Ovary (tissue), 9 donors: Measurements from ENCODE around the gene GP1BB. TPM values are rescaled to one million over a fixed set of nuclear protein-coding genes. Genes with fewer than 3 reads are reported as not detected.

Experiments
- DNase-seq, 5 donors: peaks; one replicate each; pipeline ENCODE4 v3.0.0-alpha.2; 2019 to 2020
- H3K27ac ChIP-seq, 2 donors: fragments of 200-600 bp; one replicate each; pipeline versions ENCODE4 v1.5.1 to v1.8.0; 2019 to 2022
- H3K27me3 ChIP-seq: fragments of 200-600 bp; one replicate; pipeline ENCODE4 v1.8.0; 2022
- H3K36me3 ChIP-seq: fragments of 200-600 bp; sonication (generic); one replicate; pipeline ENCODE4 v1.5.1; 2019
- H3K4me1 ChIP-seq: one replicate; pipeline ENCODE4 v1.8.1; 2013; ENCODE audit warnings: mild to moderate bottlenecking, moderate library complexity; ENCODE audit not compliant: insufficient read depth
- H3K4me3 ChIP-seq: fragments of 200-600 bp; sonication (generic); one replicate; pipeline ENCODE4 v1.5.1; 2017
- H3K9me3 ChIP-seq, 2 donors: fragments of 200-600 bp in 1 of 2; sonication (generic) in 1 of 2; one replicate each; pipeline versions ENCODE4 v1.5.1 to v1.8.1; 2013 to 2019; ENCODE audit warnings: mild to moderate bottlenecking in 1 of 2, moderate library complexity in 1 of 2
- CTCF ChIP-seq, 3 donors: fragments of 450-650 bp in 2 of 3; fragments of 200-600 bp in 1 of 3; IDR thresholded peaks; one replicate each; pipeline versions ENCODE4 v1.5.1 to v1.8.0; 2016 to 2022; ENCODE audit warnings: antibody characterized with exemption in 3 of 3, mild to moderate bottlenecking in 1 of 3
- EP300 ChIP-seq: sonication (generic); formaldehyde crosslinking; IDR thresholded peaks from one replicate; pipeline ENCODE4 v1.6.1; 2017; ENCODE audit warnings: antibody characterized with exemption
- POLR2A ChIP-seq: fragments of 450-650 bp; IDR thresholded peaks from one replicate; pipeline ENCODE4 v1.6.1; 2017; ENCODE audit warnings: antibody characterized with exemption, mild to moderate bottlenecking, moderate library complexity
- WGBS, 3 donors: extraction: QIAGEN DNeasy Blood & Tissue Kit in 1 of 3; methylation state at CpG; one replicate each; pipeline versions ENCODE4 v1.1.5 to v1.1.7; 2013 to 2017; 5-methylcytosine and 5-hydroxymethylcytosine counted together
- intact Hi-C, 4 donors: fragments of 100-400 bp; cut with DNase I; formaldehyde crosslinking; loops; one replicate each; pipeline versions ENCODE4 v1.11.0 to v1.15.1; 2022 to 2023
- polyA plus RNA-seq, 2 donors: library from polyadenylated mRNA; stranded (reverse); fragments of 200-250 nt in 1 of 2; fragments of 350-450 nt in 1 of 2; fragmentation: Illumina TruSeq in 1 of 2; extraction: RNeasy Lipid Tissue Mini Kit (QIAGEN cat#74804) in 1 of 2; gene quantifications; one replicate each; pipeline ENCODE4 v1.2.3, GENCODE V29; 2013 to 2014
- total RNA-seq, 7 donors: library from RNA; depleted of rRNA in 2 of 7; stranded (reverse); fragments of >200 nt in 2 of 7; fragmentation: NEBNext Ultra II Directional in 3 of 7; extraction: Animal tissue kit (Norgen Biotek cat#: 25700) in 3 of 7; gene quantifications; one replicate each; pipeline versions ENCODE4 v1.1.0 to v1.2.4, GENCODE V29; 2016 to 2023
- donor health status: DM: no; HTN: no; CAD: no; lungs with moderate emphysema.
- donor health status: DM: no; HTN: no; CAD: no.
- donor health status: Bipolar disorder and iron deficiency.
- donor health status: DM: yes; HTN: yes; CAD: no.
- donor health status: DM: no; HTN: no; CAD: no.
- donor health status: DM: yes; HTN: yes; CAD: no.

GP1BB gene
- total and polyA plus RNA-seq, 9 donors = 0.71 to 21.5 (median 7.7) TPM; not detected in 1

DNA sequence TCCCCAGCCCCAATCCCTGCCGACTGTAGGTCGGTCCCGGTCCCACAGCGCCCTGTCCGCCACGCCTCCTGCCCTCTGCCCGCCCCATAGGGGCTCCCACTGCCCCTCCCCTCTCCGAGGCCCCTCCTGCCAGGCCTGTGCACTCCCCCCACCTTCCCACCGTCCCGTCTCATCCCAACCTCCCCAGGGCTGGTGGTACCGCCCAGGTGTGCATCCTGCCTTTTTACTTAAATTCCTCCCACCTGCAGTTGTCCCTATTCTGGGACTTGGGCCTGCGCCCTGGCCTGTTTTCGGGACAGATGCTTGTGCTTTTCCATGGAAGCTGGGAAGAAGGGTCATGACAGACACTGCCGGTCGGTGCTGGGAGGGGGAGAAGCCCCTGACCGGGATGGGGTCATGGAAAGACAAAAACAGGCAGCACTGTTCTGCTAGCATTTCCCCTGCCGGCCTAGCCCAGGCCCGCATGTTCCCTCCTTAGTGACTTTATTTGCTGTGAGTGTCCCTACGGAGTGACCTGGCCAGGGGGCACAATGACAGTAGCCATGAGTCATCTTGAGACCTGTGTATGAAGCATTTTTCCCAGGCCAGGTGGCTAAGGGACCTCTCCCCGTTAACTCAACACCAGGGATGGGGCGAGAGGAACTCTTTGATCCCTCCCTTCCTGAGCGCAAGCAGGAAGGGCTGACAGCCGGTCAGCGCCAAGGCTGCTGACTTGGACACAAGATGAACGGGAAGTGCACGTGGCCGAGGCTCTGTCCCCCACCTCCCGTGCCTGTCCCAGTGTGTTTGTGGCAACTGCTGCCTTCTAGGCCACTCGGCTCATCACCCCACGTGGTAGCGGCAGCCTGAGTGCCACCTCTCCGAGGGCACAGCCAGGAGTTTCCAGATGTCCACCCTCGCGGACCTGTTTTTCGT lies 44.3 kb downstream of the GP1BB start:
- Histone ChIP-seq H3K9me3 (no peaks in the 10 kb centered on the region), H3K4me3 (no peak overlapping the region), H3K27ac (no peak overlapping the region), H3K27me3 (no peaks in the 10 kb centered on the region), H3K36me3 (no peaks in the 10 kb centered on the region), H3K4me1 (no peaks in the 10 kb centered on the region)
- 17 to 23% (median 20%) methylated on average over 34 to 35 of the region's 35 CpGs for WGBS, 3 donors
- peak in 1 of 5 donors; percentile 33 for DNase-seq
- no peak for TF ChIP-seq CTCF (IDR thresholded peaks at IDR 0.05)
- TF ChIP-seq POLR2A = no peak
- no peak for TF ChIP-seq EP300
- intact Hi-C loops = no loop called here

GRCh38 chr22:19769393-19769715 lies 46.0 kb downstream of the GP1BB start:
- Histone ChIP-seq H3K4me1 (no peaks in the 10 kb centered on the region), H3K4me3 (no peak overlapping the region), H3K27me3 (no peaks in the 10 kb centered on the region), H3K9me3 (no peaks in the 10 kb centered on the region), H3K27ac (no peak overlapping the region), H3K36me3 (no peaks in the 10 kb centered on the region)
- TF ChIP-seq EP300 = no peak
- DNase-seq = no peak
- intact Hi-C loops = no loop called here
- WGBS, 3 donors = 87 to 91% (median 90%) methylated on average over 12 of the region's 12 CpGs

- peak in 1 of 5 donors; percentile 6 for DNase-seq
- Histone ChIP-seq H3K9me3 (no peaks in the 10 kb centered on the region), H3K4me1 (no peaks in the 10 kb centered on the region), H3K36me3 (no peaks in the 10 kb centered on the region), H3K4me3 (no peak overlapping the region), H3K27me3 (no peaks in the 10 kb centered on the region), H3K27ac (no peak overlapping the region)
- intact Hi-C loops = no loop called here
- 77 to 85% (median 80%) methylated on average over 24 to 25 of the region's 25 CpGs for WGBS, 3 donors
- TF ChIP-seq EP300 (no peak), CTCF (IDR thresholded peaks at IDR 0.05) (no peak), POLR2A (no peak)
These were observed 47.2 kb downstream of the GP1BB start for GRCh38 chr22:19770349-19771220.

DNA sequence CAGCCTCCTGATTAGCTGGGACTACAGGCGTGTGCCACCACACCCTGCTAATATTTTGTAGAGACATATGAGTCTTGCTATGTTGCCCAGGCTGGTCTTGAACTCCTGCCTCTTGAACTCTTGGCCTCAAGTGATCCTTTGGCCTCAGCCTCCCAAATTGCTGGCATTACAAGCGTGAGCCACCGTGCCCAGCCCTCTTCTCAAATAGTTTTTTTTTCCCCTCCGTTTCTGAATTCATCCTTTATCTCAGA lies 49.0 kb downstream of the GP1BB start:
- no peak for DNase-seq
- no peaks in the 10 kb centered on the region for H3K9me3 ChIP-seq
- intact Hi-C loops = no loop called here
- H3K27me3 ChIP-seq = no peaks in the 10 kb centered on the region
- H3K36me3 ChIP-seq = no peaks in the 10 kb centered on the region
- TF ChIP-seq CTCF (IDR thresholded peaks at IDR 0.05) (no peak), EP300 (no peak), POLR2A (no peak)
- H3K4me1 ChIP-seq = no peaks in the 10 kb centered on the region
- 39 to 66% (median 41%) methylated on average over 4 of the region's 4 CpGs for WGBS, 3 donors
- H3K4me3 ChIP-seq = no peak overlapping the region
- H3K27ac ChIP-seq = no peak overlapping the region
